SK-N-MC (cell line): ENCODE results near the gene ABAT.

ENCODE experiments used
- DNase-seq: peaks from one replicate; pipeline ENCODE4 v3.0.0-alpha.2; 2011; ENCODE audit warnings: low read depth, low spot score
- H3K27ac ChIP-seq: fragments of 200-600 bp; sonication (generic); 2 replicates; pipeline ENCODE4 v1.5.1; 2016; ENCODE audit warnings: mixed run types
- H3K36me3 ChIP-seq: fragments of 200-600 bp; sonication (generic); 2 replicates; pipeline ENCODE4 v1.6.1; 2017; ENCODE audit warnings: antibody characterized with exemption, low read length, mixed read lengths; ENCODE audit not compliant: insufficient read depth
- H3K4me3 ChIP-seq: fragments of 200-600 bp; sonication (generic); 2 replicates; pipeline ENCODE4 v1.5.1; 2016
- H3K9ac ChIP-seq: fragments of 200-600 bp; sonication (generic); 2 replicates; pipeline ENCODE4 v1.8.0; 2017; ENCODE audit warnings: mixed run types, mixed read lengths; ENCODE audit not compliant: insufficient read length
- H3K9me3 ChIP-seq: fragments of 200-600 bp; sonication (generic); 2 replicates; pipeline ENCODE4 v1.6.1; 2017; ENCODE audit warnings: low read depth, mild to moderate bottlenecking, antibody characterized with exemption, low read length, moderate library complexity, mixed read lengths
- EZH2 ChIP-seq: fragments of 200-600 bp; sonication (generic); IDR thresholded peaks from one replicate; pipeline ENCODE4 v1.6.1; 2017; ENCODE audit warnings: antibody characterized with exemption
- FOXP2 ChIP-seq: optimal IDR thresholded peaks from 2 replicates; pipeline ENCODE3; 2011; ENCODE audit warnings: mild to moderate bottlenecking, moderate library complexity; ENCODE audit not compliant: insufficient read depth; ENCODE audit errors: extremely low read length, control extremely low read depth
- POLR2AphosphoS5 ChIP-seq: IDR thresholded peaks from 2 replicates; pipeline ENCODE4 v1.6.1; 2012; ENCODE audit warnings: mild to moderate bottlenecking, low read depth, low read length, borderline replicate concordance

The ABAT gene

DNA sequence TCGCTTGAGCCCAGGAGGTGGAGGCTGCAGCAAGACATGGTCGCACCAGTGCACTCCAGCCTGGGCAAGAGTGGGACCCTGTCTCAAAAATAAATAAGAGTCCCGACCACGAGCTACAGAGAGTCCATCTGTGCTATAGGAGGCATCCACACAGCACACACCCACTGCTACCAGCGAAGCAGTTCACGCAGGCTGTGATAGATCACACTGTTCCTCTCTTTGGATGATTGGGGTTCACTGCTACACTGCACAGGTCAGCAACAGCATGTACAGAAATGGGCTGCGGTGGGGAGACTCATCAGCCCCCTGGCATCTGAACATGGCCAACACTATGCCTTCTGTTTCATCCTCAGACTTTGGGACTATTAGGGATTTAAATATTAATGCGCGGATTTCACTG, 157.0 kb downstream of the ABAT start:
- H3K36me3 ChIP-seq = peaks cover 41% of the 10 kb centered on the region
- no peak overlapping the region for H3K9ac ChIP-seq
- TF ChIP-seq EZH2 = no peak
- TF ChIP-seq POLR2AphosphoS5 = no peak
- TF ChIP-seq FOXP2 = no peak
- no peak for DNase-seq
- H3K4me3 ChIP-seq = no peak overlapping the region
- no peaks in the 10 kb centered on the region for H3K9me3 ChIP-seq
- no peak overlapping the region for H3K27ac ChIP-seq

DNA sequence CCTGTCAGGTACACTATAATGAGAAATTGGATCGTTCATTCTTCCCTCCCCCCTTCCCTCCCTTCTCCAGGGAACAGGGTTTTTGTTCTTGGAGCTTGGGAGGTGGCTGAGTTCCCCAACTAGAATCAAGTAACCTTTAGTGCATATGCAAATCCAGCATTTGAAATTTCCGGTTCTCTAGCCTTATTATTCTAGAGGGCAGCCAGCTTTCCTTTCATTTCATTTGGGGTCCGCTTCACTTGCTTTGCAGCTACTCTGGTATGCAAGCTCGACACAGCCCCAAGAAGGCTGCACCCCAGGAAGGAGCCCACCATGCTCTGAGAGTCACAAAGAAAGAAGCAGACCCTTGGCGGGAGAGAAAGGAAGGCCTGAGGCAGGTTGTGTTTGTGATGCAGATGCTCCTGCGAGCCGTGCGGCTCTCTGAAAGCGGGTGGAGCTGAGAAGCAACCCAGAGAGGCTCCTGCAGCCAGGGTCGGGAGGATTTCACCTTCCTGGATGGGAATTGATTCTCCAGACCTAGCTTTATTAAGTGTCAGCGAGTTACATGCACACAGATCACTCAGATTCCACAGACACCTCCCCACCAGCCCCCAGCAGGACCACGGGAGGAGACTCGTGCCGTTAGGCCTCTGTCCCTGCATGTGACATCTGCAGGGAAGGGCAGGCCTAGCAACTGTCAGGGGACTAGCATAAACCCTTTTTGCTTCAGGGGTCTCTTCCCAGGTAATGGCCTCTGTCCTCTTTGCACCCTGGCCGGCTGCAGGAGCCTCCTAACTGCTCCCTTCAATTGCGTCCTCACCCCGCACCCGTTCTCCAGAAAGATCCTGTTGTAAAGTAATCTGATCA, 157.7 kb downstream of the ABAT start:
- TF ChIP-seq EZH2 (no peak), POLR2AphosphoS5 (no peak), FOXP2 (no peak)
- H3K4me3 ChIP-seq = no peak overlapping the region
- no peak for DNase-seq
- H3K36me3 ChIP-seq = peaks cover 41% of the 10 kb centered on the region
- H3K9ac ChIP-seq = no peak overlapping the region
- H3K27ac ChIP-seq = no peak overlapping the region
- no peaks in the 10 kb centered on the region for H3K9me3 ChIP-seq

GRCh38 chr16:8832717-8833105, 158.3 kb downstream of the ABAT start:
- DNase-seq = no peak
- no peak overlapping the region for H3K4me3 ChIP-seq

More at GRCh38 chr16:8832717-8833105, 158.3 kb downstream of the ABAT start:
- TF ChIP-seq FOXP2 (no peak), POLR2AphosphoS5 (no peak), EZH2 (no peak)
- H3K36me3 ChIP-seq = peaks cover 41% of the 10 kb centered on the region
- H3K9ac ChIP-seq = no peak overlapping the region
- no peaks in the 10 kb centered on the region for H3K9me3 ChIP-seq
- H3K27ac ChIP-seq = no peak overlapping the region
